Activated CD8-positive, alpha-beta memory T cell treated with anti-CD3 and anti-CD28 coated beads for 24 hours (primary cell): Measurements from ENCODE around the gene GATA2.

Experiments used
- DNase-seq: peaks from one replicate; pipeline ENCODE4 v3.0.0-alpha.2; 2020

The GATA2 gene

DNA sequence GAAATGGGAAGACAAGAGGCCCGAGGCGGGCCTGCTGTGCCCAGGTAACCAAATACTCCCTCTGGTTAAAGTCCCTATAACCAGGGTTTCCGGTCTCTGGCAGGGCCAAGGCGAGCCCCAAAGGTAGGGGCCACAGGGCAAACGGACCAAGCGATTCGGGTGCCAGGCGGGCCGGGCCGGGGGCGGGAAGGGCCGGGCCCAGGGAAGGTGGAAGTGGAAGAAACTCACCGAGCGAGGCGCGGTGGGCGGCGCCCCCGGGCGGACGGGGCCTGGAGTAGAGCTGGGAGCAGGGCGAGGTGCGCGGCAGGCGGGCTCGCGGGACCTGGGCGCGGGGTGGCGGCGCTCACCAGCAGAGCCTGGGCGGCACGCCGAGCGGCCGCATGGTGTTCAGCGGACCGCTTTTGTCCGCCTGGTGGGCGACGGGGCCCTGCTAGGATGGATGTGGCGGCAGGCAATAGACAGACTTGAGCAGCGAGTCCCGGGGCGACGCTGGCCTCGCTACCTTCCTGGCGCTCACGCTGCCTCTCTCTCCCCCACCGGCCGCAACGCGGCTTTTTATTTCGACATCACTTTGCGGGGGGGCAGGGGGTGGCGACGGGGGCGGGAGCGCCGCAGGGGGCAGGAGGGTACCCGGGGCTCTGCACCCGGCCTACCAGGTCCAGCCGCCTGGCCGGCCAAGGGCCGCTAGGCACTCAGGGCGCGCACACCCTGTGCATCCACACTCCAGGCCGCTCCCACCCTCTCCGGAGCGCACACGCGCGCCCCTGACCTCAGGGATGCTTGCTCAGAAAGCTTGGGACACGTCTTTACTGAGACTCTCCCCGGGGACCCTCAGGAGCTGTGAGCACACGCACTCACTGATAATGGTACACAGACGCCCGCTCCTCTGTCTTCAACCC lies at the start of gene GATA2:
Gene GATA2, minus strand, starts transcription at position 531 of the 899 bp plus-strand sequence. CDS start 6,170 bp downstream, outside the sequence.
- DNase-seq: peak; percentile 72

GRCh38 chr3:128541246-128541645 lies 48.2 kb upstream of the GATA2 start:
- DNase-seq: peak; percentile 17

DNA sequence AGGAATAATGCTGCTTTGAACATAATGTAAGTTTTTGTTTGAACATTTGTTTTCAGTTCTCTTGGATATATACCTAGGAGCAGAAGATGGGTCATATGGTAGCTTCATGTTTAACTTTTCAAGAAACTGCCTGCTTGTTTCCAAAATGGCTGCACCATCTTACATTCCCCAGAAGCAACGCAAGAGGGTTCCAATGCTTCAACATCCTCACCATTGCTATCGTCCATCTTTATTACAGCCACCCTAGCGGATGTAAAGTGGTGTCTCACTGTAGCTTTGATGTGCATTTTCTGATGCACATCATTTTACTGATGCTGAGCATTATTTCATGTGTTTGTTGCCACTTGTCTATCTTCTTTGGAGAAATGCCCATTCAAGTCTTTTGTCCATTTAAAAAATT lies 46.4 kb upstream of the GATA2 start:
- DNase-seq: no peak

- DNase-seq: peak; percentile 24
Observed at GRCh38 chr3:128537091-128537703, 44.2 kb upstream of the GATA2 start.

GRCh38 chr3:128532012-128532983 lies 39.3 kb upstream of the GATA2 start:
- DNase-seq: peak; percentile 42

GRCh38 chr3:128524374-128525299 lies 31.6 kb upstream of the GATA2 start:
- DNase-seq: no peak

DNA sequence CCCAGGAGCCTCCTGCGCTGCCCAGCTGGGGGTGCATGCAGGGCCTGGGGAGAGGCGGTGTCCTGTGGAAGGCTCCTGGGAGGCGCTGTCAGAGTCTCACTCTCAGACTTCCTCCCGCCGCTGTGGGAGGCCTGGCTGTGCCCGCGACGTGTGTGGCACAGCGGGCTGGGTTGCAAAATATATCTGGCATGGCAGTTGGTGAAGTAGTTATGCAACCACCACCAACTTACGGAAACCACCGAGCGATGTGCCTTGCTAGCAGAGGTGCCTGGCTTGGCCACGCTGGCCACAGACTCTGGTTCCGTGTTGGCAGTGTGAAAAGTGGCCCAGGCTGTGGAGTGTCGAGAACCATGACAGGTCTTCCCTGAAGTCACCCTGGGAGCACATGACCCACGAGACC lies 30.6 kb upstream of the GATA2 start:
- no peak for DNase-seq

- DNase-seq: no peak
Observed at GRCh38 chr3:128521715-128522114, 28.7 kb upstream of the GATA2 start.

- no peak for DNase-seq
Observed at GRCh38 chr3:128518587-128519490, 25.8 kb upstream of the GATA2 start.

DNA sequence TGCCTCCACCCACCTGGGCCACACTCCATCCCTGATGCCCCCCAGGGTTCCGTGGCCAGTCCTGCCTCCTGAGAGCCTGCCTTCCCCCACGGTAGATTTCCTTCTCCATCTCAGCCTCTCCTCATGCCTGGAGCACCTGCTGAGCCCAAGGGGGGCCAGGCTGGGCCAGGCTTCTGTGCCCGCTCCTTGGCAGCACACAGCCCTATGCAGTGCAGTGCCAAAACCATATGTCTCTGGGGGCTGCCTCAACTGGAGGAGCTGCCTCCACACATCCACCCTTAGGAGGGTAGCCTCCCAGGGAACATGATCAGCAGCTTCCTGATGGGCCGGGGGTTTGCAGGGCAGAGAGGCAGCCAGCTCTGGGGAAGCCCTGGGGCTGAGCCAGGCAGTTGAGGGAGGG lies 24.6 kb upstream of the GATA2 start:
- DNase-seq: no peak

- no peak for DNase-seq
Observed at GRCh38 chr3:128515967-128516366, 23.0 kb upstream of the GATA2 start.

DNA sequence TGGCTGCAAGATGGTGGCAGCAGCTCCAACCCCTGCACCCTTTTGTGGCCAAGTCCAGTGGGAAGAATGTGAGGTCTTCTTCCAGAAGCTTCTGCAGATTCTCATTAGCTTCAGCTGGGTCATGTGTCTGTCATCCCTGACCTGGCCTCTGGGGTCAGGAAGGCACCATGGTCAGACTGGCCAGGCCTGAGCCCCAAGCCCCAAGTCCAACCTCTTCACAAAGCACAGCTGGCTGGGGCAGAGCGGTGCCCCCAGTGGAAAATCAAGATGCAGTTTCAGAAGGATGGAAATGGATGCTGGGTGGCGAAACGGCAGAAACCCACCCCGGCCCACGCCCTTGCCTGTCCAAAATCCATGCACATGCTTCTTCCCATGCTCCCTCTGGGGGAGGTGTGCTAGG lies 15.9 kb upstream of the GATA2 start:
- DNase-seq: no peak

GRCh38 chr3:128506754-128507153 lies 13.8 kb upstream of the GATA2 start:
- no peak for DNase-seq

DNA sequence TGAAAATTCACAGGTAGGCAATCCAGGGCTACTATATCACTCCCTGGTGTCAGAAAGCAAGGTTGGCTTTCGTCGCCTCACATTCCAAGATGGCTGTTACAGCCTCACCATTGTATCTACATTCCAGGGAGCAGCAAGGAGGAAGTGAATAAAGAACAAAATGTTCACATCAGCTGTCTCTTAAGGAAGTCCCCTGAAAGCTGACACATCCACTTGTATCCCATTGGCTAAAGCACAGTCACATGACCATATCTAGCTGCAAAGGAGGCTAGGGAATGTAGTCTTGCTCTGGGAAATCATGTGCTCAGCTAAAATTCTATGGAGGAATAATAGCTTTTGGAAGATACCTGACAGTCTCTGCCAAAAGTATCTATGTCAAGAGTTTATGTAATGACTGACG lies 12.8 kb upstream of the GATA2 start:
- no peak for DNase-seq

- no peak for DNase-seq
Observed at GRCh38 chr3:128504963-128505730, 12.1 kb upstream of the GATA2 start.

GRCh38 chr3:128504533-128504915 lies 11.5 kb upstream of the GATA2 start:
- peak; percentile 41 for DNase-seq

DNA sequence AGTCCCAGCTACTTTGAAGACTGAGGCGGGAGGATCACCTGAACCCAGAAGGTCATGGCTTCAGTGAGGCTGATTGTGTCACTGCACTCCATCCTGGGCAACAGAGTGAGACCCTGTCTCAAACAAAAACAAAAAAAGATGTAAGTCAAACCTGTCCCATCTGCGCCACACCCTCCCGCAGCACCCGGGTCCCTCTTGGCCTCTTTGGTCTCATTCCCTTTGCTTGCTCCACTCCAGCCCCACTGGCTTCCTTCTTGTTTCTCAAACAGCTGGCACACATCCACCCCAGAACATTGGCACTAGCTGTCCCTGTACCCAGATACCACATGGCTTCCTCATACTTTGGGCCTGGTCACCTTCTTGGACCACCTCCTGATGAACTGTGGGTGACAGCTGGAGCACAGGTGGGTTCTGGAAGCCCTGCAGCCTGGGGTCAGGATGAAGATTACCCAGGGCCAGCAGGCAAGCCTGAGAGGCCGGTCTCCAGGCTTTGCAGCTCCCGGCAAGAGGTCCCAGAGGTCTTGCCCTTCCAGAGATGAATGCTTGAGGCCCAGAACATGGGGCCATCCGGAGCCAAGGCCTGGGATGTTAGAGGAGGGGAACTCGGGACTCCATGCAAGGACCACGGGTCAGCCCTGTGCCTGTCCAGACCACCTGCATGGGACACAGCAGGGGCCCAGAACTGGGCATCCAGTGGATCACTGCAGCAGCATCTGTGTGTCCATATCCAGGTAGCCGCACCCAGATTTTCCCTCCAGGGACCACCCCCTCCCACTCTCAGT lies 10.9 kb upstream of the GATA2 start:
- DNase-seq: peak; percentile 35

- DNase-seq: peak; percentile 53
Observed at GRCh38 chr3:128503164-128503651, 10.2 kb upstream of the GATA2 start.

DNA sequence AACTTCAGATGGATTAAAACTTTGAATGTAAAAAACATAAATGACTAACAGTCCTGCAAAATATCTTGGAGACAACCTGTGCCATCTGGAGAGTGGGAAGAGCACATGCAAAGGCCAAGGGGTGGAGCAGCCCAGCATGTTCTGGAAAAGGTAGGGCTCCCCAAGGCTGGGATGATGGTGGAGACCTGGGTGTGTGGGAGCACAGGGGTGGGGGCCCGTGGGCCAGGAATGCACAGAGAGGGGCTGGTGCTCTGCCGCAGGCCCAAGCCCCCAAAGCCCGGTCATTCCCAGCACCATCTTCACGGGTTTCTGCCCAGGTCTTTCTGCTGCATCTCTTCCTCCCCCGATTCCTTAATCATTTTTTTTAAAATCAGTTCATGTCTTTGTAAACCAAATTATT lies 9.7 kb upstream of the GATA2 start:
- no peak for DNase-seq
